Fibroblast of the aortic adventitia (primary cell): ENCODE results near the gene ESYT3. TPM values are rescaled to one million over a fixed set of nuclear protein-coding genes. Genes with fewer than 3 reads are reported as not detected.
A peak's percentile ranks its signal among the peaks of the same experiment; 100 is the strongest.
"Not testable (repeated sequence)": the region's sequence is repeated elsewhere in the genome, so short reads cannot be mapped to it uniquely, and the experiment has no call there.

ENCODE experiments used
- DNase-seq: peaks from one replicate; pipeline ENCODE4 v3.0.0-alpha.2; 2010; ENCODE audit warnings: low read depth
- H3K4me3 ChIP-seq: 2 replicates; pipeline ENCODE4 v1.5.1; 2011; ENCODE audit warnings: low read depth, mild to moderate bottlenecking, control low read depth, low read length, moderate library complexity
- CTCF ChIP-seq: IDR thresholded peaks from 2 replicates; pipeline ENCODE4 v1.5.1; 2011; ENCODE audit warnings: mild to moderate bottlenecking, low read length, control low read depth, inconsistent platforms; ENCODE audit not compliant: insufficient read depth
- total RNA-seq: library from RNA; depleted of rRNA; stranded (reverse); fragments of >200 nt; gene quantifications from 2 replicates; pipeline ENCODE4 v1.2.3, GENCODE V29; 2012; ENCODE audit warnings: low replicate concordance

ESYT3 gene
- total RNA-seq, 1 donor = 0.27 TPM

- peak; percentile 50 for DNase-seq
- TF ChIP-seq CTCF = peak; percentile 60
- H3K4me3 ChIP-seq = no peak overlapping the region
These were observed 8.2 kb upstream of the ESYT3 start for GRCh38 chr3:138426211-138426610.

GRCh38 chr3:138426754-138427153 is 7.7 kb upstream of the ESYT3 start:
- DNase-seq, H3K4me3 ChIP-seq: not testable (repeated sequence)

DNA sequence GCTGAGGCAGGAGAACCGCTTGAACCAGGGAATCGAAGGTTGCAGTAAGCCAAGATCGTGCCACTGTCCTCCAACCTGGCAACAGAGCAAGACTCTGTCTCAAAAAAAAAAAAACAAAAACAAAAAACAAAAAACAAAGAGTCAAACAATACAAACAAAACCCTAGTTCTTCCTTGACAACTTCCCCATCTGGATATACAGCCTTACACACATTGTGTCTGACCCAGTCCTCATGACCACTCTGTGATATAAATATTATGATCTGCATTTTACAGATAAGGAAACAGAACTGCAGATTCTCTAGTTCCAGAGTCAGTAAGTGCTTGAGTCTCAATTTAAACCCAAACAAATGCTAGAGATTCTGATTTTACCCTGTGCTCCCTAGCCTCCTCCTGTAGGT is 4.8 kb upstream of the ESYT3 start:
- no peak for DNase-seq
- no peak overlapping the region for H3K4me3 ChIP-seq
- TF ChIP-seq CTCF = no peak

- no peak overlapping the region for H3K4me3 ChIP-seq
- DNase-seq = no peak
- TF ChIP-seq CTCF = no peak
These were observed 1.7 kb upstream of the ESYT3 start for GRCh38 chr3:138432576-138433240.

DNA sequence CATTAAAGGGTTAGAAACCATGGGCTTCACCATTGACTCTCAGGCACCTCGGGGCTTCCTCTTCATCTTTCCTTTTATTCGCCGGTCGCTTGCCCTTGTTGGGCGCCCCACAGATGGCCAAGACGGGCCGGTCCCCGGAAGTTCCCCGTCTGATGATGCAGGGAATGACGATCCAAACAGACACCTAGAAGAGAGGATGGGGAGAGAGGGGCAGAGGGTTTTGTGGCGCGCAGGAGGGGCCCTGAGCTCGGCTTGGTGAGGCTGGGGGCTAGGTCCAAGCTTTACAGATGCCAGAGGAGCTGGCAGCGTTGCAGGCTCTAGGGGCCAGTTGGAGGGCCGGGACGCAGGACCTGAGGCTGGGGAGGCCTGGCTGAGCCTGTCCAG is 532 bp upstream of the ESYT3 start:
- peak overlapping the region; percentile 61 for H3K4me3 ChIP-seq
- DNase-seq = no peak
- no peak for TF ChIP-seq CTCF

- DNase-seq = no peak
- H3K4me3 ChIP-seq = peak overlapping the region; percentile 61
- no peak for TF ChIP-seq CTCF
These were observed 708 bp downstream of the ESYT3 start for GRCh38 chr3:138434875-138435772.

DNA sequence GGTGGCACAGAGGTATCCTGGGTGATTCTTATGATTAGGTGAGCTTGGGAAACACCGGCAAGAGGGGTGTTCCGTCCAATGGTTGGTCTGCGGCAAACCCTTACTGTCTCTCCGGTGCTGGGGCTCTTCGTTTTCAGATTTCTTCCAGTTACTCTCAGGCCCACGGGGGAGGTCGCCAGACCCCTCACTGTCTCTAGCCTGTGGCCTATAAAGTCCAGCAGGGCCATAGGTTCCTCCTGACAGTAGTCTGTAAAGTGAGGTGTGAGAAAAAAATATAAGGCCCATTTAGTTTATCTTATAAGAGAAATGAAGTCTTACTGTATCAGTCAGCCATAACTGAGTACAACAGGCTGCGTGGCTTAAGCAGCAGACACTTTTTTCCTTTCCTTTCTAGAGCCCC is 1.4 kb downstream of the ESYT3 start:
- H3K4me3 ChIP-seq = no peak overlapping the region
- no peak for TF ChIP-seq CTCF
- DNase-seq = no peak
